Measurements from ENCODE around the gene ARHGAP26. TPM values are rescaled to one million over a fixed set of nuclear protein-coding genes. Genes with fewer than 3 reads are reported as not detected.
A peak's percentile ranks its signal among the peaks of the same experiment; 100 is the strongest.

Gene ARHGAP26
- total RNA-seq, 1 experiment from 2014 or later: 65.5 TPM

DNA sequence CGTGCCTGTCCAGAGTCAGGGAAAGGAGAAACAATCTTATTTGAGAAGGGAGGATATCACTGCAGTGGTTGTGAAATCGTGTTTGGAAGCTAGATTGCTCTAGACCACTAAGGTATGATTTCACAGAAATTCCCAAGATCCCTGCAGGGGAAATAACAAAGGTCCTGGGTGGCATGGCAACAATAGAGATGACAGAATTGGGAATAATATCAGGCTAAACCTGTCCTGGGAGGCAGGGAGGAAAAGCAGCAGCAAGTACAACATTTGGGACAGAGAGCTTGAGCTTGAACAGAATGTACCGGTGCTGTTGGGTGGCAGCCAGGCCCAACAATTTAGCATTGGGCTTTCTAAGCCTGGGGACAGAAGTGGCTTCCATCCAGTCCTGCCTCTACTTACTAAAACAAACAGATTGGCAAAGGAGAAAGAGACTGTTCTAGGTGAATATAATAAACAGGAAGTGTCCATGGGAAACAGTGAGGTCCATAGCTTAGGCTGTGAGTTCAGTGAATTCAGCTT, 17.0 kb upstream of the ARHGAP26 start:
- no peaks in the 10 kb centered on the region for H3K27me3 ChIP-seq (ENCODE audit: control insufficient read depth, insufficient read depth, low read length)
- ATAC-seq (no peak), DNase-seq (ENCODE audit: low read depth, low spot score) (no peak)
- no peak overlapping the region for H3K4me3 ChIP-seq (ENCODE audit: low read depth in 2 of 2, low read length in 2 of 2)
- CTCF ChIA-PET: interaction anchor here (1.0 to 1.4 kb wide), 2 partner anchors 40 to 120 kb away, joined by 3 to 6 read pairs; no protein-coding TSS in a partner anchor
- no peaks in the 10 kb centered on the region for H3K4me1 ChIP-seq (ENCODE audit: control insufficient read depth, insufficient read depth, low read length)
- no peak for TF ChIP-seq POLR2AphosphoS5 (IDR thresholded peaks at IDR 0.05; ENCODE audit: low read depth, low read length)
- no peak for TF ChIP-seq CTCF (IDR thresholded peaks at IDR 0.05)
- no peak for TF ChIP-seq SIN3A (IDR thresholded peaks at IDR 0.05; ENCODE audit: borderline replicate concordance, insufficient read depth, low read depth, low read length)
- TF ChIP-seq TCF7L2 (IDR thresholded peaks at IDR 0.05; ENCODE audit: low read depth, low read length): no peak
- TF ChIP-seq REST (IDR thresholded peaks at IDR 0.05; ENCODE audit: insufficient read depth in 1 of 2, low read depth in 2 of 2, low read length in 1 of 2): no peak
- BruUV-seq (replicated peaks): no TSS peak
- in situ Hi-C loops (cut with HindIII; ENCODE audit: low pct_unique_long_range_greater_than_20kb, low sequenced_read_pairs) (no loop called here), intact Hi-C loops (cut with micrococcal nuclease; ENCODE audit: unreplicated experiment) (no loop called here)
- peak overlapping the region; percentile 13; the same call in 1 of the 2 replicates for H3K27ac ChIP-seq (ENCODE audit: low read length)
- no peaks in the 10 kb centered on the region for H3K36me3 ChIP-seq (ENCODE audit: control insufficient read depth, insufficient read depth, low read length)
- no peaks in the 10 kb centered on the region for H3K9me3 ChIP-seq (ENCODE audit: control insufficient read depth, insufficient read depth, low read depth, low read length)
- POLR2A ChIA-PET: no interaction called here

- POLR2A ChIA-PET: no interaction called here
- CTCF ChIA-PET: interaction anchor here (1.4 kb wide), 1 partner anchor 41 kb away, joined by 6 read pairs; no protein-coding TSS in a partner anchor
- Histone ChIP-seq H3K4me1 (ENCODE audit: control insufficient read depth, insufficient read depth, low read length) (no peaks in the 10 kb centered on the region), H3K9me3 (ENCODE audit: control insufficient read depth, insufficient read depth, low read depth, low read length) (no peaks in the 10 kb centered on the region), H3K27me3 (ENCODE audit: control insufficient read depth, insufficient read depth, low read length) (no peaks in the 10 kb centered on the region), H3K4me3 (ENCODE audit: low read depth in 2 of 2, low read length in 2 of 2) (no peak overlapping the region), H3K36me3 (ENCODE audit: control insufficient read depth, insufficient read depth, low read length) (no peaks in the 10 kb centered on the region), H3K27ac (ENCODE audit: low read length) (no peak overlapping the region)
- no peak for TF ChIP-seq CTCF (IDR thresholded peaks at IDR 0.05)
- no peak for TF ChIP-seq REST (IDR thresholded peaks at IDR 0.05; ENCODE audit: insufficient read depth in 1 of 2, low read depth in 2 of 2, low read length in 1 of 2)
- no peak for TF ChIP-seq POLR2AphosphoS5 (IDR thresholded peaks at IDR 0.05; ENCODE audit: low read depth, low read length)
- TF ChIP-seq TCF7L2 (IDR thresholded peaks at IDR 0.05; ENCODE audit: low read depth, low read length): no peak
- TF ChIP-seq SIN3A (IDR thresholded peaks at IDR 0.05; ENCODE audit: borderline replicate concordance, insufficient read depth, low read depth, low read length): no peak
- intact Hi-C loops (cut with micrococcal nuclease; ENCODE audit: unreplicated experiment): no loop called here
- ATAC-seq: no peak
- in situ Hi-C loops (cut with HindIII; ENCODE audit: low pct_unique_long_range_greater_than_20kb, low sequenced_read_pairs): no loop called here
- no TSS peak for BruUV-seq (replicated peaks)
- no peak for DNase-seq (ENCODE audit: low read depth, low spot score)
Measured at GRCh38 chr5:142754031-142754430, 16.1 kb upstream of the ARHGAP26 start.
